HUES64 (cell line): ENCODE results near the gene THRB.
"Not testable (repeated sequence)": the region's sequence is repeated elsewhere in the genome, so short reads cannot be mapped to it uniquely, and the experiment has no call there.

Source experiments
- H3K27ac ChIP-seq: 2 replicates; pipeline ENCODE4 v1.7.0; 2013; ENCODE audit warnings: low read depth, low read length, inconsistent platforms
- H3K27me3 ChIP-seq: 2 replicates; pipeline ENCODE4 v1.6.1; 2013; ENCODE audit warnings: mild to moderate bottlenecking, low read length; ENCODE audit not compliant: insufficient read depth
- H3K36me3 ChIP-seq: 2 replicates; pipeline ENCODE4 v1.6.1; 2013; ENCODE audit warnings: mild to moderate bottlenecking, low read length; ENCODE audit not compliant: insufficient read depth
- H3K4me1 ChIP-seq: 2 replicates; pipeline ENCODE4 v1.6.1; 2013; ENCODE audit warnings: mild to moderate bottlenecking, low read length, moderate library complexity; ENCODE audit not compliant: insufficient read depth
- H3K4me3 ChIP-seq: 2 replicates; pipeline ENCODE4 v1.5.1; 2013; ENCODE audit warnings: mild to moderate bottlenecking, low read length, moderate library complexity
- H3K9ac ChIP-seq: 2 replicates; pipeline ENCODE4 v1.6.1; 2013; ENCODE audit warnings: mild to moderate bottlenecking, low read depth, low read length
- H3K9me3 ChIP-seq: 2 replicates; pipeline ENCODE4 v1.6.1; 2013; ENCODE audit warnings: low read depth, low read length; ENCODE audit not compliant: insufficient read depth
- WGBS: fragments of 150-250, 120-280 bp; methylation state at CpG from one replicate; pipeline ENCODE4 v1.1.7; 2013; ENCODE audit warnings: missing lambda C conversion rate; 5-methylcytosine and 5-hydroxymethylcytosine counted together

The THRB gene

DNA sequence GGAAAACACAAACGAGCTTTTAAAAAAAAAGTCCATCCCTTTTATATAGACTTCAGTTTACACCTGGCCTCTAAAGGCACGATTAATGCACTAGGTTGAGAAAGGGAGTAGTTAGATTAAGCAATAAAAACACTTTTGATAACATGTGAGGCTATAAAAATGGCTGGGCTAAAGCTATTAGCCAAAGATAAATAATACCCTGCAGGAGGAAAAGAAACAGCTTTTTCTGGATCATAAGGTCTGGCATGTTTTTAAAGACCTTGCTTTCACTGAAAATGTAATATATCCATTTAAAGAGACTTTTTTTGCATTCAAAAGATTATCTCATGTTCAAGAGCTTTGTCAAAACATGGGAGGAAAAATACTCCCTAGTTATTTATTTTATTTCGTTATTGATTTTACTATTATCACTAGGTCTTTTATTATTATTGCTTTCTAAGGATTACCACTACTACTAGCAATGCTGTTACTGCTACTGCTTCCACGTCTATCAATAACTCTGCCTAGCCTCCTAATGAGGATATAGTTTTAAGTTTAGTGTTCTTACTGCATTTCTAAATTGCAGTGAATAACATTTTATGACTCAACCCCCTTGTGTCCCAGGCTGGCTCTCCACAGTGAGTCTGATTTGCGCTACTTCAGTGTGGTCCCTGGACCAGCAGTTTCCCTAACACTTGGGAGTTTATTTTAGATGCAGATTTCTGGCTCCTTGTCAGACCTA lies 93.4 kb downstream of the THRB start:
- Histone ChIP-seq H3K4me1 (no peaks in the 10 kb centered on the region; the same call in 1 of the 2 replicates), H3K36me3 (no peaks in the 10 kb centered on the region), H3K27me3 (no peaks in the 10 kb centered on the region; the same call in 1 of the 2 replicates), H3K4me3 (no peak overlapping the region), H3K9ac (no peak overlapping the region), H3K27ac (no peak overlapping the region), H3K9me3 (no peaks in the 10 kb centered on the region; the same call in 1 of the 2 replicates)
- 89% methylated on average over 3 of the region's 5 CpGs for WGBS

DNA sequence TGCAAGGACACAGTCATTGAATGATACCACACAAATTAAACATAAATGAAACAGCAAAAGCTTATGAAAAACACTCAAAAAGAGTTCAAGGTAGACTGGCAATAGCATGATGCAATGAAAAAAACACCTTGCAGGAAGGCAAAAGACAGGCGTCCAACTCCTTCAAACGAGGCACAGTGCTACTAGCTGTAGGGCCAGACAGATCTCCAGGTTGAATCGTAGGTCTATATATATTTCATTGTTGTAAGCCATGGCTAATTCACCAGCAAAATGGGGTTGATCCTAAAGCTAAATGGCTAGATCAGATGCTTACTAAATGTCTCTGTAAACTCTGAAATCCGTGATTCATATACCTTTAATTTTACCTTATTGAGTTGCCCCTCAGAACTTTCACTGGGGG lies 94.2 kb downstream of the THRB start:
- 95% methylated on average over 4 of the region's 4 CpGs for WGBS
- no peak overlapping the region for H3K4me3 ChIP-seq
- H3K27me3 ChIP-seq = no peaks in the 10 kb centered on the region; the same call in 1 of the 2 replicates
- no peak overlapping the region for H3K27ac ChIP-seq
- H3K36me3 ChIP-seq = no peaks in the 10 kb centered on the region
- no peaks in the 10 kb centered on the region; the same call in 1 of the 2 replicates for H3K9me3 ChIP-seq
- no peak overlapping the region for H3K9ac ChIP-seq
- H3K4me1 ChIP-seq = no peaks in the 10 kb centered on the region; the same call in 1 of the 2 replicates

DNA sequence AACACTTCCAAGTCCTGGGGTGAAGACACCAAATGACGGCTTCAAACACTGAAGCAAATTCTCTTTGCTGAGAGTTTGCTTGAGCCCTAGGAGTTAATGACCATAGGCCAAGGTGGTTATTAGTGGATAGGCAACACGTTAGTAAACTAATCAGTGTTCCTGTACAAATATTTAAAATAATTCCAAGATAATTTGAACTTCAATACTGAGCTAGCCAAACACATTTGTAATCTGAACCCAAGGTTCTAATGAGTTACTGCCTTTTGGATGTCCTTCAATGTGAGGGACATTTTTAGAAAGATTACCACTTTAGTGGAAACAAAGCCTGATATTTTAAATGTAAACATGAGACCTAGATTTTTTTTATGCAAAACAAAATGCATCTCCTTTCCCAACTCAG lies 94.6 kb downstream of the THRB start:
- Histone ChIP-seq H3K27ac (no peak overlapping the region), H3K9me3 (no peaks in the 10 kb centered on the region; the same call in 1 of the 2 replicates)
- WGBS = 92% methylated on average over 1 of the region's 2 CpGs

DNA sequence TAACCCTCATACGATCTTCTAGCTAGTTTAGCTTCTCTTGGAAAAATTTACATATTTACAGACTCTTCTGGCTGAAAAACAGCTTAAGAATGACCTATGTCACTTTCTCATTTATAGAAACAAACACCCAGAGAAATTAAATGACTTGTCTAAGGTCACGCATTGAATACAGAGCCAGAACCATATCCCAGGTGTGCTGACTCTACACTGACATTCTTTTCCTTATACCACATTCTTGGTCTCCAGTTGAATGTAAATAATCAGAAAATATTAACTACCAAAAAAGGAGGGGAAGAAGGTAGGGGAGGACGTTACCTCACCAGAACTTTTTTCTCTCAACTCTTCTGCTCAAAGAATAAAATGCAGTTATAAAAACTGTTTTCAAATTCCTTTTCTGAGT lies 95.0 kb downstream of the THRB start:
- Histone ChIP-seq H3K27me3 (no peaks in the 10 kb centered on the region; the same call in 1 of the 2 replicates), H3K4me1 (no peaks in the 10 kb centered on the region; the same call in 1 of the 2 replicates), H3K4me3 (no peak overlapping the region), H3K36me3 (no peaks in the 10 kb centered on the region), H3K9ac (no peak overlapping the region), H3K27ac (no peak overlapping the region), H3K9me3 (no peaks in the 10 kb centered on the region; the same call in 1 of the 2 replicates)
- WGBS = 95% methylated on average over 3 of the region's 3 CpGs

More for the DNA sequence above, 94.6 kb downstream of the THRB start:
- no peaks in the 10 kb centered on the region; the same call in 1 of the 2 replicates for H3K4me1 ChIP-seq
- no peak overlapping the region for H3K9ac ChIP-seq
- no peaks in the 10 kb centered on the region for H3K36me3 ChIP-seq
- no peak overlapping the region for H3K4me3 ChIP-seq
- no peaks in the 10 kb centered on the region; the same call in 1 of the 2 replicates for H3K27me3 ChIP-seq

GRCh38 chr3:24398712-24399111 lies 95.9 kb downstream of the THRB start:
- not testable (repeated sequence) for H3K9me3 ChIP-seq, H3K4me3 ChIP-seq, H3K27ac ChIP-seq, H3K27me3 ChIP-seq, H3K9ac ChIP-seq, H3K36me3 ChIP-seq, H3K4me1 ChIP-seq
- WGBS = no CpG with 5 or more reads among the region's 5 CpGs

DNA sequence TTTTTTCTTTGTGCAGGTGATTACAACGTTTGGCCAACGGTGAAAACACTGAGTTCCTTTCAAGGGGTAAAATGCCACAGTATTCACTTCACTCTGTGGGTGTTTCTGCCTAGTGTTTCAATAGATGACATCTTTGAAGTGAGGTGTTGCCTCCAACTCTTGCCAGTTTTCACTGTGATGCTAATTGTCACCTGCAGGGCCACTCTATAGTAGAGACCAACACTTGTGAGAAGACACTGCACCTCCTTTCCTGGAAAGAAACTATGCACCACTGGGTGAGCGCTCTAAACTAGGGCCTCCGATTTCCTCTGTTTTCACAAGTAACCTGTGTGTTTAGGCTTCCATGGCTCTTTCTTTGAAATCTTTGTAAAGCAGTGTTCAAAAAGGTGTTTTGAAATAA lies 98.3 kb downstream of the THRB start:
- H3K27me3 ChIP-seq = no peaks in the 10 kb centered on the region; the same call in 1 of the 2 replicates
- no peaks in the 10 kb centered on the region for H3K9me3 ChIP-seq
- no peaks in the 10 kb centered on the region for H3K36me3 ChIP-seq
- WGBS = 10% methylated on average over 4 of the region's 4 CpGs
- H3K27ac ChIP-seq = peak overlapping the region; percentile 5; the same call in 1 of the 2 replicates
- no peak overlapping the region for H3K4me3 ChIP-seq
- H3K4me1 ChIP-seq = peaks cover 3% of the 10 kb centered on the region
- H3K9ac ChIP-seq = no peak overlapping the region

GRCh38 chr3:24394754-24395153 lies 99.9 kb downstream of the THRB start:
- no peak overlapping the region for H3K4me3 ChIP-seq

GRCh38 chr3:24393316-24393715 lies 101.3 kb downstream of the THRB start:
- Histone ChIP-seq H3K4me3 (no peak overlapping the region), H3K27ac (no peak overlapping the region), H3K4me1 (peaks cover 11% of the 10 kb centered on the region), H3K9me3 (no peaks in the 10 kb centered on the region), H3K36me3 (no peaks in the 10 kb centered on the region), H3K9ac (no peak overlapping the region), H3K27me3 (no peaks in the 10 kb centered on the region; the same call in 1 of the 2 replicates)
- WGBS = 75% methylated on average over 3 of the region's 3 CpGs

More at GRCh38 chr3:24394754-24395153, 99.9 kb downstream of the THRB start:
- Histone ChIP-seq H3K9me3 (no peaks in the 10 kb centered on the region), H3K27ac (no peak overlapping the region), H3K27me3 (no peaks in the 10 kb centered on the region; the same call in 1 of the 2 replicates), H3K4me1 (peaks cover 5% of the 10 kb centered on the region), H3K9ac (no peak overlapping the region), H3K36me3 (no peaks in the 10 kb centered on the region)
- WGBS = 94% methylated on average over 2 of the region's 2 CpGs

GRCh38 chr3:24390169-24391130 lies 104.2 kb downstream of the THRB start:
- no peak overlapping the region for H3K9ac ChIP-seq
- no peaks in the 10 kb centered on the region for H3K27me3 ChIP-seq
- no peaks in the 10 kb centered on the region for H3K36me3 ChIP-seq
- 93% methylated on average over 3 of the region's 3 CpGs for WGBS
- H3K27ac ChIP-seq = no peak overlapping the region
- H3K4me3 ChIP-seq = no peak overlapping the region
- H3K4me1 ChIP-seq = peaks cover 11% of the 10 kb centered on the region
- no peaks in the 10 kb centered on the region for H3K9me3 ChIP-seq

GRCh38 chr3:24389108-24390090 lies 105.3 kb downstream of the THRB start:
- Histone ChIP-seq H3K9ac (no peak overlapping the region), H3K36me3 (no peaks in the 10 kb centered on the region), H3K4me3 (no peak overlapping the region), H3K27me3 (no peaks in the 10 kb centered on the region), H3K4me1 (peaks cover 11% of the 10 kb centered on the region), H3K27ac (no peak overlapping the region), H3K9me3 (no peaks in the 10 kb centered on the region)
- WGBS = 67% methylated on average over 5 of the region's 6 CpGs
